NCI-H128 (cell line): ENCODE data around the gene INPP5K.
"Not testable (repeated sequence)": the region's sequence is repeated elsewhere in the genome, so short reads cannot be mapped to it uniquely, and the experiment has no call there.

Experiments
- DNase-seq: peaks from one replicate; lab custom pipeline; 2025; ENCODE audit not compliant: unreplicated experiment; lab: John Stamatoyannopoulos, UW

INPP5K gene

DNA sequence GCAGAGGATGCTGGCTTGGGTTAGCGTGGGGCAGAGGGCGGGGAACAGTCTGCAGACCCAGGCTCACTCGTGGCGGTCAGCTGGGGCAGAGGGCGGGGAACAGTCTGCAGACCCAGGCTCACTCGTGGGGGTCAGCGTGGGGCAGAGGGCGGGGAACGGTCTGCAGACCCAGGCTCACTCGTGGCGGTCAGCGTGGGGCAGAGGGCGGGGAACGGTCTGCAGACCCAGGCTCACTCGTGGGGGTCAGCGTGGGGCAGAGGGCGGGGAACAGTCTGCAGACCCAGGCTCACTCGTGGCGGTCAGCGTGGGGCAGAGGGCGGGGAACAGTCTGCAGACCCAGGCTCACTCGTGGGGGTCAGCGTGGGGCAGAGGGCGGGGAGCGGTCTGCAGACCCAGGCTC lies 7.7 kb downstream of the INPP5K start:
- not testable (repeated sequence) for DNase-seq

DNA sequence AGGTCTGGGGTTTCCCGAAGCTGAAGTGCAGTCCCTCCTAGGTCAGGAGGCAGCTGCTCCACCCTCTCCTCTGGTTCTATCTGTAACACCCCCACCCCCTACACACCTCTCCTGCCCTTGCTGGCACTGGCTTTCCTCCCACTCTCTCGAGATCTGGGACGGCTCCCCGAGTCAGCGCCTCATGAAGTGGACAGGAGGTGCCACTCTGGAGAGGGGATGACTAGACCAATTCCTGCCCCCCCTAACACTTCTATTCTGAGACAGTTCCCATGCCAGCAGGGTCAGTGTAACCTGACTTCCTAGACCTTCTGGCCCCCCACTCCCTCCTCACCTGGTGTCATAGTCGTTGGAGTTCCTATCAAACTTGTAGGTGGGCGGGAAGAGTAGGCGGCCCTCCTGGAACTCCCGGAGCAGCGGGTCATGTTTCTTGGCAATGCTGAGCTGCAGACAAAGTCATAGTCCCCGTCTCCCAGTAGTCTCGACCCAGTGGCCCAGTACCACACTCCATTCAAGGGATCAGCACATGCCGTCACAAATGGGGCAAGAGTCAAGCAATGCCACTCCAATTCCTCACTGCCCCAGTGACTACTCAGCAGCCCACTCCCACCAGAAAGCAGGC lies 9.7 kb downstream of the INPP5K start:
- DNase-seq, result no peak

- DNase-seq, result no peak
Measured at GRCh38 chr17:1505586-1505985, 10.8 kb downstream of the INPP5K start.

- no peak for DNase-seq
Measured at GRCh38 chr17:1504866-1505265, 11.5 kb downstream of the INPP5K start.

DNA sequence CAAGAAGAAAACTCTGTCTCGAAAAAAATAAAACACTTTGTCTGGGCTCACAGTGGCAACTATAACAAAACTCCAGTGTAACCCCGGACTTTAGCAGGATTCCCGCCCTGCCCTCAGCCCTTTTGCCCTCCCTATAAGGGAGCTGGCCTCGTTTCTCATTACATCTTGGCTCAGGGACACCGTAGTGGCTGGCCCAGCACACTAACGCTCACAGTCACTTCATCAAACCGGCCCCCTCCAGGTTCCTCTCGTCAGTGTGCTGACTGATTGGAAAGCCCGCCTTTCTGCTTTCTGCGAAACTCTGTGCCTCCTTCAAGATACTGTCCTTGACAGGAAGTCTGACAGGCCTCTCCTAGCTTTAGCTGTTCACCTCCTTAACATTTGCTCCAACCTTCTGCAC lies 12.7 kb downstream of the INPP5K start:
- no peak for DNase-seq

- DNase-seq, result no peak
Measured at GRCh38 chr17:1498869-1499268, 17.5 kb downstream of the INPP5K start.

DNA sequence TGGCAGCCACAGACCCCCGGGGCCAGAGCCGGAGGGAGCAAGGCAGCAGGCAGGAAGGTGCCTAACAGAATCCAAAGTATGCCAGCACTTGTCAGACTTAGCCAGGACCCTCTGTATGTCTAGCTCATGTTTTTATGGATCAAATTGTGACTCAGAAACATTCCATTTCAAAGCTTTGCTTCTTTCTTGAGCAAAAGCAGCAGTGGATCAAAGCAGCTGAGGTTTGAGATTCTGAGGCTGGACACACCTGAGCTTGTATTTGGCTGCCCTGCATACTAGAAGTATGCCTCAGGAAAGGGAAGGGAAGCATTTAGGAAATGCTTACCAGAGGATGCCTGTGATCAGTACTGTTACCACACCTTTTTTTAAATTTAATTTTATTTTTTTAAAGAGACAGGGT lies 18.2 kb downstream of the INPP5K start:
- DNase-seq, result no peak

- no peak for DNase-seq
Measured at GRCh38 chr17:1497831-1498230, 18.6 kb downstream of the INPP5K start.

GRCh38 chr17:1496869-1497268 lies 19.5 kb downstream of the INPP5K start:
- DNase-seq, result no peak

- no peak for DNase-seq
Measured at GRCh38 chr17:1495265-1495989, 21.0 kb downstream of the INPP5K start.

- DNase-seq, result no peak
Measured at GRCh38 chr17:1494736-1495253, 21.6 kb downstream of the INPP5K start.

DNA sequence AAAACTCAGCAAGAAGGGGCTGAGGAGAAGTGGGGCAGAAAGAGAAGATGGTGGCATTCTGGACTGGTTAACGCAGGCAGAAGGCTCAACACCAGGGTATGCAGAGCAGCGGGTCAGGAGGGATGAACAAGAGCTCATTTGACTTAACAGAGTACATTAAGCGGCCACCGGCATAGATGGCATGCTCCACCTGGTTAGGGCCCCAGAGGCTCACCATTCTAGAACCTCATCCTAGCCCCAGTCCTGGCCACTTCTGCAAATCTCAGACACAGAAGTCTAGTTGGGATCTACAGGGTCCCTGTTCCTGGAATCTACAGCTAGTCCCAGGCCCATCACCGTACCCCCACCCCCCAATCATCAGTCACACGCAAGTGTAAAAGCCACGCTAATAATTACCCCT lies 22.2 kb downstream of the INPP5K start:
- DNase-seq, result no peak

DNA sequence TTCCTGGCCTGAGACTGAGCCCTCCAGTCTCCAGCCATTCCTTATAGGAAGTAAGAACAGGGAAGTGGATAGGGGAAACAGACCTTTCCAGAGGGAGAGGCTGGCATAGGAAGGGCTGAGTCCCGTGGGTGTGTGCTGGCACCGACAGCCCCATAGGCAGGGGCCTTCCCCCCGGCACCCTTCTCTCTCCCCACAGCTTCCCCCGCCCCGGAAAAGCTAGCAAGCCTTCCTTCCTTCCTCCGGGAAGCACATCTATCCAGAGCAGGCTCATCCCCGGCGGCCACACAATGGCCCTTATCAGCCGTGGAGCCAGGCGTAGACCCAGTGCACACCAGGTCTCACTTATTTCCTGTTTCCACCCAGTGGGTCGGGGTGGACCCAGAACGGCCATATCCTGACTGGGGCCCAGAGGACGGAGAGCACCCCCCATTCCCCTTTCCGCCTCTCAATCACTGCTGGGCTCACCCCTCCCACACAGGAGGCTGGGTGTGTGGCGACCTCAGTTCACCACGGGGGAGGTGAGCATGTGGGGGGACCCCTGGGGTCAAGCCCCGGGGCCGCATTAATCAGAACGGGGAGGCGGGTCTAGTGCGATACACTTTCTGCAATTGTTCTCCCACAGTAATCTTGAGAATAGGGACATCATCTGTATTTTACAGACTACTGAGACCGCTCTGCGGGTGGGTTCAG lies 23.0 kb downstream of the INPP5K start:
- no peak for DNase-seq

DNA sequence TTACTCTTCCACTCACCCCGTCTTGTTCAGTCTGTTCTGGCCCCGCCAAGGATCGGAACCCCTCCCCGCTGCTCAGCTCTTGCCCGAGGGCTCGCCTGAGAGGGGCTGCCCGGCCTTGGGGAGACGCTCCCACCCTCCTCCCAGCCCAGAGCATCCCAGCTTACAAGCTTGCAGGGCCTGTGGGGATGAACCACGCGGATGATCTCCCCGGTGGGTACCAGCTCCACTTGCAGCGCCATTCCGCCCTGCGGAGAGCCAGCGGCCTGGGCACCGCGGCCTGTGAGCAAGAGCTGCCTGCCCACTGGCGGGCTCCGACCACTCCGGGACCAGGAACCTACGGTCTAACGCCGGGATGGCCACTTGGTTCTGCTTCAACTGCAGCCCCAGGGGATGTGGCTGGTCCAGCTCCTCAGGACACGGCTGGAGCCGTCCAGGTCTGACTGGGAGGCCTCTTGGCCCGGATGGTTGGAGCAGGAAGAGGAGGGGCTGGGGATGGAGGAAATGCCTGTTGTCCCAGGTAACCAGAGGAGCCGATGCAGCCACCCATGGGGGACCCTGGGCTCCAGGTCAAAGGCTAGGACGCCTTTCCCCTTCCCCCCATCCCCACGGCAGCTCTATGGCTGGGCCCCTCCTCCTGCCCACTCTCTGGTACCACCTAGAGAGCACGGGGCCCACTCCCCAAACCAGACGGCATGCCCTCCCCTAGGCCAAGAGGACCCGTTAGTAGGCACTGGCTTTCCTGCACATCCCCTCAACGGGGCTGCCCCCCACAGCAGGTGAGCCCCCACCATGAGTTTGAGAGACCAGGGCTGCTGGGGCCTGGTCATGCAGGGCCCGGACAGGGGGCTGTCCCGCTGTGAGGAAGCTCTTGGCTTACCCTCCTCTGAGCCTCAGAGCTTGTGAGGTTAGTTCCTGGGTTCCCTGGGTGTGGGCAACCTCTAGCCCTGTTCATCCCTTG lies 23.9 kb downstream of the INPP5K start, which contains the start of gene MYO1C:
TSS of gene MYO1C (minus strand) at position 438 of the 958 bp plus-strand sequence. CDS start at position 239, 199 bp downstream.
- no peak for DNase-seq

DNA sequence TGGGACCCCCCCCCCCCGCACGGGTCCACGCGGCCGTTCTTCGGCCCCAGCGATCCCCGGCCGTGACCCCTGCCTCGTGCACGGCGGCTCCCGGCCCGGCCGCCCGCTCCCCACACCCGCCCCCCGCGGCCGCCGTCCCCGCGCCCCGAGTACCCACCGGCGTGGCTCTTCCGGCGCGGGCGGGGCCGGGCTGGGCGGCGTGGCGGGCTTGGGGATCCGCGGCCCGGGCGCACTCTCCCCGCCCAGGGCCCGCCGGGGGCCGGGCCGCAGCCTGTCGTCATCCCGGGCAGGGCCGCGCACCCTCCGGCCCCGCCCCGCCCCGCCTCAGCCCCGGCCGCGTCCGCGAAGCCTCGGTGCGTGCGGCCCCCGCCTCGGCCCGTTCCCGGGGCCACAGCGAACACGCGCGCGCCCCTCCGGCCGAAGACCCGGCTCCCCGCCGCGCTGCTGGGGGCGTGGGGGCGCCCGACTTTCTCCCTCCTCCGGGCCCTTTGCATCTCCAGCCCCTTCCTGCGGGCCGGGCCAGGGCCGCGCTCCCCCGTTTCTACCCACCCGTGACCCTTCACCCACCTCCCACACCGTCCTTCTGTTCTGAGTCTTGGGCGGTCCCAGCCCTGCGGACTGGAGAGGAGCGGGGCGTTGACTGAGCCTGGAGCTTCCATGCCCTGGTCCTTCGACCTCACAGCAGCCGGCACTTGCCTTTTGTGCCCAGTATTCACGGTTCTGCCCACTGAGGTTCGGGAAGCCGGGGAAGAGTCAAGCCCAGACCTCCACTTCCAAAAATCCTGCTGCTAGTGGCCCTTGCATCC lies 24.8 kb downstream of the INPP5K start:
- no peak for DNase-seq

- DNase-seq, result no peak
Measured at GRCh38 chr17:1490643-1491442, 25.6 kb downstream of the INPP5K start.

DNA sequence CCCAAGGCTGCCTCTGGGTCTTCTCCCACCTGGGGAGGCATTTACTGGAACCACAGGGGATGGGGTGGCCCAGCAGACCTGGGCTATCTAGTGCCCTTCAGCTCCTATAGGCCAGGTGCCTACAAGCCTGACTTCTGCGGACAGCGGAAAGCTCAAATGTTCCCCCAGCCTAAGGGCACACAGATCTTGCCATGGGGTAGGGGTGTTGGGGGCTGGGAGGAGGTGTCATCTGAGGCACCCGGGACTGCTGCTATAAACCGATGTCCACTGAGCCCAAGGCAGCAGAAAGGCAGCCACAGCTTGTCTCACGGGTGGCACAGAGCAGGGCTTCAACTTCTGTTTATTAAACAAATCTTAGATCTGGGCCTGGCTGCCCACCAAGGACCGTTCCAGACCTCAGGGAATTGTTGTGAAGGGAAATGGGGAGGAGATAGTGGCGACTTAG lies 27.6 kb downstream of the INPP5K start:
- DNase-seq, result no peak

GRCh38 chr17:1487939-1488825 lies 28.2 kb downstream of the INPP5K start:
- no peak for DNase-seq
